ENCODE measurements around the gene S100A16.

GRCh38 chr1:153612111-153612754 lies 704 bp downstream of the S100A16 start:
- TF ChIP-seq EP300 (IDR thresholded peaks at IDR 0.05) (no peak), CTCF (IDR thresholded peaks at IDR 0.05) (no peak), POLR2AphosphoS5 (IDR thresholded peaks at IDR 0.05) (no peak)

Data from stomach (tissue), 4 donors.